IMR-90 (cell line): Measurements from ENCODE around the gene ATP1B1.

Source experiments
- FOS ChIP-seq: fragments of 150-350 bp; IDR thresholded peaks from 2 replicates; pipeline ENCODE4 v1.6.1; 2016; ENCODE audit warnings: low read depth, low read length
- MAZ ChIP-seq: IDR thresholded peaks from 2 replicates; pipeline ENCODE4 v1.6.1; 2012; ENCODE audit warnings: low read depth, mild to moderate bottlenecking, low read length, improper control_type of control experiment, moderate library complexity, borderline replicate concordance
- MXI1 ChIP-seq: IDR thresholded peaks from 2 replicates; pipeline ENCODE4 v1.6.1; 2012; ENCODE audit warnings: low read depth, mild to moderate bottlenecking, low read length, moderate library complexity, borderline replicate concordance
- NFE2L2 ChIP-seq: fragments of 150-350 bp; IDR thresholded peaks from 2 replicates; pipeline ENCODE4 v1.6.1; 2016; ENCODE audit warnings: low read depth, mild to moderate bottlenecking, low read length
- POLR2A ChIP-seq: IDR thresholded peaks from 2 replicates; pipeline ENCODE4 v1.6.1; 2012; ENCODE audit warnings: mild to moderate bottlenecking, low read depth, low read length
- RAD21 ChIP-seq: IDR thresholded peaks from 2 replicates; pipeline ENCODE4 v1.6.1; 2012; ENCODE audit warnings: low read length, improper control_type of control experiment
- SMC3 ChIP-seq: fragments of 150-350 bp; IDR thresholded peaks from 2 replicates; pipeline ENCODE4 v1.6.1; 2016; ENCODE audit warnings: low read depth, mild to moderate bottlenecking, antibody characterized with exemption, low read length, moderate library complexity
- TF ChIP-seq, protein P1 (sequence below): conservative IDR thresholded peaks from 2 replicates; pipeline ENCODE4 v1.5.1; 2012; ENCODE audit warnings: mild to moderate bottlenecking, low read depth, low read length, improper control_type of control experiment
- TF ChIP-seq, protein P2 (sequence below): fragments of 150-350 bp; IDR thresholded peaks from 2 replicates; pipeline ENCODE4 v1.6.1; 2017; ENCODE audit warnings: mild to moderate bottlenecking, antibody characterized with exemption, low read length, low read depth

DNA sequence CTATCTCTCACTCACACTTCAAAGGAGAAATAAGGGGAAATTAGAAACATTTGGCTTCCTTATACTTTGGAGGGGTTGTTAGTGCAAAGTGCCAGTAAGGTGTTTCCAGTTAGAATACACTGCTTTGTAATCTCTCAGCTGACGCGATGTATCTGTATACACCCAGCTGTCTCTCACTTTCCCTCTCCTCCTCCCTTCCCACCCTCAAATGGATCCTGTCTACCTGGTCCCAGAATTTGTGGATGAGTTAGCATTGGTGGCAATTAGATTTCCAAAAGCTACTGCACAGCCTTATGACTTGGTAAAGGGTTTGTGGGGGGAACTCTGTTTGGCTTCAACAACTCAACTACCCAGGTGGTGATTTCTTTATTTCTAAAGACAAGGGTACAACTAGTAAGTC, 10.5 kb downstream of the ATP1B1 start:
- TF ChIP-seq MAZ = no peak
- no peak for TF ChIP-seq SMC3
- no peak for TF ChIP-seq FOS
- TF ChIP-seq, protein P1, sequence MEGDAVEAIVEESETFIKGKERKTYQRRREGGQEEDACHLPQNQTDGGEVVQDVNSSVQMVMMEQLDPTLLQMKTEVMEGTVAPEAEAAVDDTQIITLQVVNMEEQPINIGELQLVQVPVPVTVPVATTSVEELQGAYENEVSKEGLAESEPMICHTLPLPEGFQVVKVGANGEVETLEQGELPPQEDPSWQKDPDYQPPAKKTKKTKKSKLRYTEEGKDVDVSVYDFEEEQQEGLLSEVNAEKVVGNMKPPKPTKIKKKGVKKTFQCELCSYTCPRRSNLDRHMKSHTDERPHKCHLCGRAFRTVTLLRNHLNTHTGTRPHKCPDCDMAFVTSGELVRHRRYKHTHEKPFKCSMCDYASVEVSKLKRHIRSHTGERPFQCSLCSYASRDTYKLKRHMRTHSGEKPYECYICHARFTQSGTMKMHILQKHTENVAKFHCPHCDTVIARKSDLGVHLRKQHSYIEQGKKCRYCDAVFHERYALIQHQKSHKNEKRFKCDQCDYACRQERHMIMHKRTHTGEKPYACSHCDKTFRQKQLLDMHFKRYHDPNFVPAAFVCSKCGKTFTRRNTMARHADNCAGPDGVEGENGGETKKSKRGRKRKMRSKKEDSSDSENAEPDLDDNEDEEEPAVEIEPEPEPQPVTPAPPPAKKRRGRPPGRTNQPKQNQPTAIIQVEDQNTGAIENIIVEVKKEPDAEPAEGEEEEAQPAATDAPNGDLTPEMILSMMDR = no peak
- TF ChIP-seq, protein P2, sequence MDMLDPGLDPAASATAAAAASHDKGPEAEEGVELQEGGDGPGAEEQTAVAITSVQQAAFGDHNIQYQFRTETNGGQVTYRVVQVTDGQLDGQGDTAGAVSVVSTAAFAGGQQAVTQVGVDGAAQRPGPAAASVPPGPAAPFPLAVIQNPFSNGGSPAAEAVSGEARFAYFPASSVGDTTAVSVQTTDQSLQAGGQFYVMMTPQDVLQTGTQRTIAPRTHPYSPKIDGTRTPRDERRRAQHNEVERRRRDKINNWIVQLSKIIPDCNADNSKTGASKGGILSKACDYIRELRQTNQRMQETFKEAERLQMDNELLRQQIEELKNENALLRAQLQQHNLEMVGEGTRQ = no peak
- no peak for TF ChIP-seq MXI1
- TF ChIP-seq POLR2A = no peak
- TF ChIP-seq NFE2L2 = no peak
- no peak for TF ChIP-seq RAD21
